NCI-H82 (cell line): ENCODE data around the gene STING1.
A peak's percentile ranks its signal among the peaks of the same experiment; 100 is the strongest.
"Not testable (repeated sequence)": the region's sequence is repeated elsewhere in the genome, so short reads cannot be mapped to it uniquely, and the experiment has no call there.

Source experiments
- DNase-seq: peaks from one replicate; lab custom pipeline; 2025; lab: John Stamatoyannopoulos, UW

The STING1 gene

GRCh38 chr5:139482050-139482889, at the start of gene STING1:
TSS of gene STING1 (minus strand) at chr5:139482758. CDS start at chr5:139481704, 1,054 bp downstream.
- peak; percentile 54 for DNase-seq

- DNase-seq: no peak
Observed at GRCh38 chr5:139531772-139532169, 49.2 kb upstream of the STING1 start.

- DNase-seq: not testable (repeated sequence)
Observed at GRCh38 chr5:139530079-139530478, 47.5 kb upstream of the STING1 start.

GRCh38 chr5:139528695-139529094, 46.1 kb upstream of the STING1 start:
- not testable (repeated sequence) for DNase-seq

- not testable (repeated sequence) for DNase-seq
Observed at GRCh38 chr5:139527896-139528467, 45.4 kb upstream of the STING1 start.

- not testable (repeated sequence) for DNase-seq
Observed at GRCh38 chr5:139527090-139527470, 44.5 kb upstream of the STING1 start.

- DNase-seq: not testable (repeated sequence)
Observed at GRCh38 chr5:139526309-139527089, 43.9 kb upstream of the STING1 start.

GRCh38 chr5:139525586-139526308, 43.2 kb upstream of the STING1 start:
- DNase-seq: not testable (repeated sequence)

GRCh38 chr5:139524940-139525585, 42.5 kb upstream of the STING1 start:
- no peak for DNase-seq

GRCh38 chr5:139524446-139524845, 41.9 kb upstream of the STING1 start:
- no peak for DNase-seq

- no peak for DNase-seq
Observed at GRCh38 chr5:139523635-139524445, 41.3 kb upstream of the STING1 start.

GRCh38 chr5:139517683-139518564, 35.4 kb upstream of the STING1 start:
- peak; percentile 86 for DNase-seq

- no peak for DNase-seq
Observed at GRCh38 chr5:139514486-139514856, 31.9 kb upstream of the STING1 start.

GRCh38 chr5:139513852-139514485, 31.4 kb upstream of the STING1 start:
- DNase-seq: no peak

- peak; percentile 82 for DNase-seq
Observed at GRCh38 chr5:139513434-139513833, 30.9 kb upstream of the STING1 start.

- no peak for DNase-seq
Observed at GRCh38 chr5:139512786-139513390, 30.3 kb upstream of the STING1 start.

GRCh38 chr5:139504722-139505121, 22.2 kb upstream of the STING1 start:
- DNase-seq: not testable (repeated sequence)

- DNase-seq: not testable (repeated sequence)
Observed at GRCh38 chr5:139503879-139504278, 21.3 kb upstream of the STING1 start.
